Left renal pelvis (tissue), 4 donors: ENCODE data around the gene VPS25. TPM values are rescaled to one million over a fixed set of nuclear protein-coding genes. Genes with fewer than 3 reads are reported as not detected.

Source experiments
- DNase-seq, 4 donors: peaks; one replicate each; pipeline ENCODE4 v3.0.0-alpha.2; 2013; ENCODE audit warnings: low read depth in 4 of 4, low spot score in 3 of 4
- polyA plus RNA-seq, 4 donors: library from polyadenylated mRNA; unstranded; fragments of 120-200 nt; gene quantifications; one replicate each; pipeline ENCODE4 v1.2.1, GENCODE V29; 2013; ENCODE audit not compliant: insufficient read length in 4 of 4

The VPS25 gene
- polyA plus RNA-seq, 4 donors = 56.7 to 93.6 (median 83.4) TPM

GRCh38 chr17:42792545-42792944 lies 19.3 kb downstream of the VPS25 start:
- DNase-seq = no peak

- DNase-seq = no peak
Measured at GRCh38 chr17:42795061-42795460, 21.8 kb downstream of the VPS25 start.

- DNase-seq = no peak
Measured at GRCh38 chr17:42795465-42795864, 22.2 kb downstream of the VPS25 start.

GRCh38 chr17:42796066-42796758 lies 23.0 kb downstream of the VPS25 start:
- DNase-seq = no peak

- DNase-seq = peak in 3 of 4 donors; percentile 44 to 63 (median 59)
Measured at GRCh38 chr17:42797067-42798007, 24.1 kb downstream of the VPS25 start.

GRCh38 chr17:42798011-42798382 lies 24.7 kb downstream of the VPS25 start:
- DNase-seq = no peak

GRCh38 chr17:42798383-42799380 lies 25.4 kb downstream of the VPS25 start, which contains the start of the genes CNTD1 and COA3:
Gene CNTD1 (plus strand): TSS chr17:42798861. CDS start chr17:42799068, 207 bp downstream.
Gene COA3 (minus strand): TSS chr17:42798704. CDS start chr17:42798681, 23 bp downstream.
- DNase-seq = peak; percentile 55 to 77 (median 72)

- no peak for DNase-seq
Measured at GRCh38 chr17:42803074-42803883, 30.0 kb downstream of the VPS25 start.

- DNase-seq = no peak
Measured at GRCh38 chr17:42804918-42805367, 31.7 kb downstream of the VPS25 start.

- DNase-seq = no peak
Measured at GRCh38 chr17:42806249-42806648, 33.0 kb downstream of the VPS25 start.

- DNase-seq = no peak
Measured at GRCh38 chr17:42809250-42809649, 36.0 kb downstream of the VPS25 start.

GRCh38 chr17:42814633-42815399 lies 41.6 kb downstream of the VPS25 start:
- no peak for DNase-seq

- no peak for DNase-seq
Measured at GRCh38 chr17:42817866-42818265, 44.6 kb downstream of the VPS25 start.

- no peak for DNase-seq
Measured at GRCh38 chr17:42818379-42818778, 45.1 kb downstream of the VPS25 start.

- no peak for DNase-seq
Measured at GRCh38 chr17:42819939-42820535, 46.8 kb downstream of the VPS25 start.

- no peak for DNase-seq
Measured at GRCh38 chr17:42821176-42821575, 47.9 kb downstream of the VPS25 start.

- no peak for DNase-seq
Measured at GRCh38 chr17:42827472-42827871, 54.2 kb downstream of the VPS25 start.
